HCT116 (cell line): ENCODE data around the gene HINT2. TPM values are rescaled to one million over a fixed set of nuclear protein-coding genes. Genes with fewer than 3 reads are reported as not detected.

Experiments used
- ATAC-seq: fragments of 200-7000 bp; cut with Tn5 transposase; 2 replicates; pipeline ENCODE4 v1.9.1; 2020; ENCODE audit warnings: mild to moderate bottlenecking, moderate library complexity
- BruUV-seq: library from RNA; stranded (reverse); fragments of 400-500 nt; replicated peaks from 2 replicates; lab custom pipeline; 2021; lab: Mats Ljungman, UMichigan
- CTCF ChIA-PET: fragments of 300-600 bp; sonication (Branson Sonifier 250); formaldehyde crosslinking; loops from one replicate; lab custom pipeline; 2021; ENCODE audit warnings: antibody characterized with exemption; lab: Charles Lee
- POLR2A ChIA-PET: fragments of 300-600, 350-600 bp; sonication (Branson Sonifier 250); formaldehyde crosslinking; loops from one replicate; lab custom pipeline; 2021; ENCODE audit warnings: antibody characterized with exemption; lab: Charles Lee
- RAD21 ChIA-PET, 2 experiments: fragments of 300-600 bp; sonication (Branson Sonifier 250); formaldehyde crosslinking; loops; one replicate each; lab custom pipeline; 2023; ENCODE audit warnings: low total read pairs in 2 of 2; ENCODE audit not compliant: uncharacterized antibody in 2 of 2, unreplicated experiment in 2 of 2, low non-redundant PET in 1 of 2; lab: Charles Lee
- DNase-seq: peaks from one replicate; pipeline ENCODE4 v3.0.0-alpha.2; 2010; ENCODE audit warnings: low read depth, low spot score
- H2AFZ ChIP-seq: fragments of 200-600 bp; shearing (Covaris generic), sonication (generic); 2 replicates; pipeline ENCODE4 v1.6.1; 2017; ENCODE audit warnings: low read depth, mixed run types, mixed read lengths, antibody characterized with exemption, low read length; ENCODE audit not compliant: poor library complexity, severe bottlenecking
- H3K27ac ChIP-seq: 2 replicates; pipeline ENCODE4 v1.5.1; 2012; ENCODE audit warnings: low read depth, low read length
- H3K27me3 ChIP-seq: fragments of 200-600 bp; sonication (generic); 2 replicates; pipeline ENCODE4 v1.6.1; 2016; ENCODE audit warnings: mixed run types, low read length, mixed read lengths; ENCODE audit not compliant: insufficient read depth
- H3K36me3 ChIP-seq, 2 experiments: fragments of 200-500 bp in 1 of 2; fragments of 200-600 bp in 1 of 2; sonication (Bioruptor generic) in 1 of 2; sonication (generic) in 1 of 2; 2 replicates each; pipeline versions ENCODE4 v1.5.1 to v1.6.1; 2014 to 2016; ENCODE audit warnings: low read length in 2 of 2, inconsistent platforms in 1 of 2, mixed read lengths in 1 of 2, mixed run types in 1 of 2; ENCODE audit not compliant: insufficient read depth in 2 of 2, control insufficient read depth in 1 of 2
- H3K4me1 ChIP-seq, 2 experiments: fragments of 200-600 bp in 1 of 2; sonication (generic) in 1 of 2; 2 replicates each; pipeline versions ENCODE4 v1.5.1 to v1.6.1; 2012 to 2017; ENCODE audit warnings: low read length in 2 of 2, inconsistent platforms in 1 of 2, mild to moderate bottlenecking in 1 of 2, mixed read lengths in 1 of 2, mixed run types in 1 of 2, moderate library complexity in 1 of 2; ENCODE audit not compliant: insufficient read depth in 2 of 2, control insufficient read depth in 1 of 2
- H3K4me2 ChIP-seq: fragments of 200-600 bp; sonication (generic); 2 replicates; pipeline ENCODE4 v1.6.1; 2017; ENCODE audit warnings: mixed run types, low read length, mixed read lengths
- H3K4me3 ChIP-seq, 2 experiments: fragments of 200-600 bp in 1 of 2; sonication (generic) in 1 of 2; replicated peaks in 1 of 2; 2 replicates each; pipeline ENCODE4 v1.5.1; 2011 to 2016; ENCODE audit warnings: low read length in 2 of 2, control low read depth in 1 of 2, low read depth in 1 of 2, mild to moderate bottlenecking in 1 of 2, mixed read lengths in 1 of 2, mixed run types in 1 of 2
- H3K79me2 ChIP-seq: fragments of 200-600 bp; sonication (generic); 2 replicates; pipeline ENCODE4 v1.6.1; 2017; ENCODE audit warnings: mild to moderate bottlenecking, mixed run types, low read length, moderate library complexity, mixed read lengths; ENCODE audit not compliant: insufficient read depth
- H3K9ac ChIP-seq: fragments of 200-600 bp; sonication (generic); 2 replicates; pipeline ENCODE4 v1.6.1; 2016; ENCODE audit warnings: low read length, mixed read lengths
- H3K9me2 ChIP-seq: fragments of 200-600 bp; sonication (generic), shearing (Covaris generic); 2 replicates; pipeline ENCODE4 v1.6.1; 2017; ENCODE audit warnings: mixed run types, mild to moderate bottlenecking, moderate library complexity; ENCODE audit not compliant: insufficient read depth
- H3K9me3 ChIP-seq, 2 experiments: fragments of 200-500 bp in 1 of 2; fragments of 200-600 bp in 1 of 2; sonication (Bioruptor generic) in 1 of 2; sonication (generic) in 1 of 2; 2 replicates each; pipeline ENCODE4 v1.6.1; 2014 to 2017; ENCODE audit warnings: low read length in 2 of 2, mixed read lengths in 2 of 2, inconsistent platforms in 1 of 2, low read depth in 1 of 2, mild to moderate bottlenecking in 1 of 2, mixed run types in 1 of 2, moderate library complexity in 1 of 2; ENCODE audit not compliant: control insufficient read depth in 1 of 2, insufficient read depth in 1 of 2
- H4K20me1 ChIP-seq: fragments of 200-600 bp; sonication (generic), shearing (Covaris generic); 2 replicates; pipeline ENCODE4 v1.6.1; 2017; ENCODE audit warnings: mixed run types, mild to moderate bottlenecking, moderate library complexity; ENCODE audit not compliant: insufficient read depth
- ATF3 ChIP-seq: IDR thresholded peaks from 2 replicates; pipeline ENCODE4 v1.6.1; 2012
- EZH2 ChIP-seq: fragments of 200-600 bp; sonication (generic); IDR thresholded peaks from 2 replicates; pipeline ENCODE4 v1.6.1; 2017; ENCODE audit warnings: antibody characterized with exemption, mixed run types
- JUND ChIP-seq: IDR thresholded peaks from 2 replicates; pipeline ENCODE4 v1.6.1; 2012
- RAD21 ChIP-seq: IDR thresholded peaks from 2 replicates; pipeline ENCODE4 v1.6.1; 2012; ENCODE audit warnings: low read depth, mild to moderate bottlenecking
- SIN3A ChIP-seq: IDR thresholded peaks from 2 replicates; pipeline ENCODE4 v1.6.1; 2012; ENCODE audit warnings: low read depth
- SP1 ChIP-seq: IDR thresholded peaks from 2 replicates; pipeline ENCODE4 v1.6.1; 2012; ENCODE audit warnings: low read depth
- YY1 ChIP-seq: IDR thresholded peaks from 2 replicates; pipeline ENCODE4 v1.6.1; 2011; ENCODE audit warnings: low read length, low read depth, moderate library complexity, mild to moderate bottlenecking; ENCODE audit not compliant: insufficient replicate concordance; ENCODE audit errors: extremely low read depth
- ZBTB33 ChIP-seq: IDR thresholded peaks from 2 replicates; pipeline ENCODE4 v1.6.1; 2011; ENCODE audit warnings: mild to moderate bottlenecking, low read length, moderate library complexity; ENCODE audit not compliant: insufficient replicate concordance; ENCODE audit errors: extremely low read depth
- ZNF274 ChIP-seq: fragments of 200-500 bp; sonication (Bioruptor generic); IDR thresholded peaks from 2 replicates; pipeline ENCODE4 v1.6.1; 2014; ENCODE audit warnings: mild to moderate bottlenecking, low read depth, low read length, inconsistent platforms
- intact Hi-C: fragments of 100-400 bp; cut with micrococcal nuclease; formaldehyde crosslinking; loops from 2 replicates; pipeline ENCODE4 v1.10.0; 2022
- total RNA-seq: library from RNA; stranded (reverse); gene quantifications from one replicate; pipeline ENCODE4 v1.2.1, GENCODE V29; 2021; ENCODE audit not compliant: unreplicated experiment
- TF ChIP-seq, protein P1 (sequence below): IDR thresholded peaks from 2 replicates; pipeline ENCODE4 v1.6.1; 2012

Gene HINT2
- total RNA-seq, 1 experiment from 2014 or later = 49.0 TPM

DNA sequence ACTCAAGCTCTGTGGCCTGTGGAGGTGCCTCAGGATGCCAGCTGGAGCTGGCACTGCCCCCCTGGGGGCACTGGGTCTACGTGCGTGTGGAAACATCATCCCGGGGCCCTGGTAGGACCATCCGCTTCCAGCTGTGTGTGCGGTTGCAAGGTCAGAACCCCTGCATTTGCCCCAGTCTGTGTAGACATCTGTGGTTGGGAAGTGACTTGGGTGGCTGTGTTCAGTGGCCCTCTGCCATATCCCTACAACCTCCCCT, 26.7 kb upstream of the HINT2 start:
- no TSS peak for BruUV-seq

More for the DNA sequence above, 26.7 kb upstream of the HINT2 start:
- Histone ChIP-seq H3K79me2 (no peaks in the 10 kb centered on the region), H3K27ac (no peak overlapping the region), H3K9me2 (no peaks in the 10 kb centered on the region), H3K9ac (no peak overlapping the region), H3K4me1 (peaks cover 0 to 13% of the 10 kb centered on the region in 2 experiments; a peak in 2 of 4 replicates), H3K27me3 (no peaks in the 10 kb centered on the region), H3K9me3 (no peaks in the 10 kb centered on the region), H3K4me3 (no peak overlapping the region), H3K36me3 (no peaks in the 10 kb centered on the region), H3K4me2 (no peak overlapping the region), H4K20me1 (no peaks in the 10 kb centered on the region), H2AFZ (no peak overlapping the region)
- DNase-seq (no peak), ATAC-seq (no peak)
- no peak for TF ChIP-seq SIN3A
- TF ChIP-seq YY1 = no peak
- TF ChIP-seq ATF3 = no peak
- no peak for TF ChIP-seq ZNF274
- no peak for TF ChIP-seq ZBTB33
- no peak for TF ChIP-seq JUND
- TF ChIP-seq SP1 = no peak
- TF ChIP-seq EZH2 = no peak
- TF ChIP-seq, protein P1, sequence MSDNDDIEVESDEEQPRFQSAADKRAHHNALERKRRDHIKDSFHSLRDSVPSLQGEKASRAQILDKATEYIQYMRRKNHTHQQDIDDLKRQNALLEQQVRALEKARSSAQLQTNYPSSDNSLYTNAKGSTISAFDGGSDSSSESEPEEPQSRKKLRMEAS = no peak
- no peak for TF ChIP-seq RAD21
- ChIA-PET RAD21 (no interaction called here), CTCF (no interaction called here), POLR2A (no interaction called here)
- intact Hi-C loops = no loop called here
